H9 (cell line): Measurements from ENCODE around the gene RNASE7. TPM values are rescaled to one million over a fixed set of nuclear protein-coding genes. Genes with fewer than 3 reads are reported as not detected.

Experiments
- DNase-seq: peaks from one replicate; pipeline ENCODE4 v3.0.0-alpha.2; 2017
- H2AFZ ChIP-seq: one replicate; pipeline ENCODE4 v1.6.1; 2013; ENCODE audit warnings: mild to moderate bottlenecking, low read length, control low read depth, moderate library complexity
- H2AK5ac ChIP-seq: 2 replicates; pipeline ENCODE4 v1.6.1; 2013; ENCODE audit warnings: low read length, control low read depth, mixed read lengths; ENCODE audit not compliant: insufficient read length
- H2BK120ac ChIP-seq: one replicate; pipeline ENCODE4 v1.6.1; 2013; ENCODE audit warnings: low read depth, mild to moderate bottlenecking, low read length, control low read depth, inconsistent platforms; ENCODE audit not compliant: poor library complexity, severe bottlenecking
- H2BK12ac ChIP-seq: 2 replicates; pipeline ENCODE4 v1.6.1; 2013; ENCODE audit warnings: low read length, control low read depth, mixed read lengths, low read depth; ENCODE audit not compliant: insufficient read length
- H2BK15ac ChIP-seq: 2 replicates; pipeline ENCODE4 v1.6.1; 2013; ENCODE audit warnings: low read depth, low read length, control low read depth
- H2BK20ac ChIP-seq: one replicate; pipeline ENCODE4 v1.6.1; 2013; ENCODE audit warnings: low read depth, mild to moderate bottlenecking, low read length, control low read depth, inconsistent platforms; ENCODE audit not compliant: poor library complexity, severe bottlenecking
- H2BK5ac ChIP-seq: 2 replicates; pipeline ENCODE4 v1.6.1; 2013; ENCODE audit warnings: low read length, control low read depth, mixed read lengths; ENCODE audit not compliant: insufficient read length
- H3K14ac ChIP-seq: 2 replicates; pipeline ENCODE4 v1.6.1; 2013; ENCODE audit warnings: low read length, control low read depth; ENCODE audit not compliant: insufficient read depth
- H3K18ac ChIP-seq: 2 replicates; pipeline ENCODE4 v1.6.1; 2013; ENCODE audit warnings: low read depth, mild to moderate bottlenecking, mixed read lengths, low read length, control low read depth; ENCODE audit not compliant: insufficient read length
- H3K23ac ChIP-seq: 2 replicates; pipeline ENCODE4 v1.6.1; 2013; ENCODE audit warnings: low read length, control low read depth, mixed read lengths, low read depth; ENCODE audit not compliant: insufficient read length
- H3K23me2 ChIP-seq: 2 replicates; pipeline ENCODE4 v1.6.1; 2013; ENCODE audit warnings: low read depth, mild to moderate bottlenecking, mixed read lengths, low read length, control low read depth; ENCODE audit not compliant: insufficient read length, poor library complexity, severe bottlenecking
- H3K27ac ChIP-seq: 2 replicates; pipeline ENCODE4 v1.5.1; 2013; ENCODE audit warnings: low read length, control low read depth, mixed read lengths, low read depth; ENCODE audit not compliant: insufficient read length
- H3K27me3 ChIP-seq: 2 replicates; pipeline ENCODE4 v1.6.1; 2013; ENCODE audit warnings: low read length, control low read depth, inconsistent platforms; ENCODE audit not compliant: insufficient read depth
- H3K4ac ChIP-seq: 2 replicates; pipeline ENCODE4 v1.6.1; 2013; ENCODE audit warnings: low read depth, mild to moderate bottlenecking, control low read depth, inconsistent platforms, low read length, moderate library complexity
- H3K4me1 ChIP-seq: 2 replicates; pipeline ENCODE4 v1.6.1; 2013; ENCODE audit warnings: low read length, control low read depth, inconsistent platforms; ENCODE audit not compliant: insufficient read depth
- H3K4me2 ChIP-seq: 2 replicates; pipeline ENCODE4 v1.6.1; 2013; ENCODE audit warnings: low read length, control low read depth, mixed read lengths; ENCODE audit not compliant: insufficient read length, insufficient read depth
- H3K56ac ChIP-seq: 2 replicates; pipeline ENCODE4 v1.6.1; 2013; ENCODE audit warnings: low read depth, mild to moderate bottlenecking, mixed read lengths, low read length, control low read depth; ENCODE audit not compliant: insufficient read length
- H3K79me1 ChIP-seq: 2 replicates; pipeline ENCODE4 v1.6.1; 2013; ENCODE audit warnings: low read depth, mild to moderate bottlenecking, moderate library complexity, low read length, control low read depth, inconsistent platforms; ENCODE audit not compliant: insufficient read depth, poor library complexity, severe bottlenecking
- H3K79me2 ChIP-seq: 2 replicates; pipeline ENCODE4 v1.6.1; 2013; ENCODE audit warnings: low read length, control low read depth, inconsistent platforms; ENCODE audit not compliant: insufficient read depth
- H3K9ac ChIP-seq: 2 replicates; pipeline ENCODE4 v1.6.1; 2013; ENCODE audit warnings: low read length, control low read depth, mixed read lengths; ENCODE audit not compliant: insufficient read length; ENCODE audit errors: extremely low read depth
- H3K9me3 ChIP-seq: one replicate; pipeline ENCODE4 v1.6.1; 2013; ENCODE audit warnings: low read depth, low read length, inconsistent platforms; ENCODE audit not compliant: control insufficient read depth
- H3T11ph ChIP-seq: one replicate; pipeline ENCODE4 v1.6.1; 2013; ENCODE audit warnings: mild to moderate bottlenecking, low read length, control low read depth, inconsistent platforms
- H4K20me1 ChIP-seq: one replicate; pipeline ENCODE4 v1.6.1; 2013; ENCODE audit not compliant: control insufficient read depth, insufficient read length, insufficient read depth
- H4K5ac ChIP-seq: 2 replicates; pipeline ENCODE4 v1.6.1; 2013; ENCODE audit warnings: low read depth, mild to moderate bottlenecking, mixed read lengths, low read length, control low read depth; ENCODE audit not compliant: insufficient read length
- H4K8ac ChIP-seq: replicated peaks from 2 replicates; pipeline ENCODE4 v1.6.1; 2013; ENCODE audit warnings: low read length, control low read depth, mixed read lengths, low read depth; ENCODE audit not compliant: insufficient read length
- H4K91ac ChIP-seq: 2 replicates; pipeline ENCODE4 v1.6.1; 2013; ENCODE audit warnings: low read depth, mild to moderate bottlenecking, moderate library complexity, mixed read lengths, low read length, control low read depth; ENCODE audit not compliant: insufficient read length
- H3K27ac Mint-ChIP-seq, 3 experiments: 2 replicates in 2 of 3; 3 replicates in 1 of 3; pipeline ENCODE4 v1.8.0; 2020 to 2021; ENCODE audit warnings: mixed read lengths in 3 of 3, mild to moderate bottlenecking in 1 of 3, moderate library complexity in 1 of 3
- H3K27me3 Mint-ChIP-seq: 2 replicates; pipeline ENCODE4 v1.8.0; 2021; ENCODE audit warnings: low read depth, mild to moderate bottlenecking, moderate library complexity, mixed read lengths
- H3K36me3 Mint-ChIP-seq, 3 experiments: 2 replicates in 2 of 3; 3 replicates in 1 of 3; pipeline ENCODE4 v1.8.0; 2020 to 2021; ENCODE audit warnings: low read depth in 3 of 3, mixed read lengths in 3 of 3; ENCODE audit not compliant: insufficient read depth in 1 of 3
- H3K4me1 Mint-ChIP-seq, 2 experiments: 2 replicates each; pipeline ENCODE4 v1.8.0; 2020; ENCODE audit warnings: mixed read lengths in 2 of 2
- H3K4me3 Mint-ChIP-seq, 2 experiments: 2 replicates in 1 of 2; 3 replicates in 1 of 2; pipeline ENCODE4 v1.8.0; 2020 to 2021; ENCODE audit warnings: mild to moderate bottlenecking in 2 of 2, mixed read lengths in 2 of 2, moderate library complexity in 1 of 2
- H3K9me3 Mint-ChIP-seq, 2 experiments: 2 replicates in 1 of 2; 3 replicates in 1 of 2; pipeline ENCODE4 v1.8.0; 2020; ENCODE audit warnings: mild to moderate bottlenecking in 2 of 2, mixed read lengths in 2 of 2, moderate library complexity in 1 of 2
- WGBS: extraction: QIAGEN DNeasy Blood & Tissue Kit; methylation state at CpG from one replicate; pipeline ENCODE4 v1.1.7; 2013; ENCODE audit warnings: missing lambda C conversion rate, low lambda C conversion rate, mixed read lengths; ENCODE audit not compliant: insufficient read length; ENCODE audit errors: extremely low coverage; 5-methylcytosine and 5-hydroxymethylcytosine counted together
- total RNA-seq: library from RNA; stranded (reverse); gene quantifications from 2 replicates; pipeline ENCODE4 v1.2.1, GENCODE V29; 2021
- TF ChIP-seq, protein P1 (sequence below): fragments of 200-600 bp; sonication (generic); conservative IDR thresholded peaks from 3 replicates; pipeline ENCODE4 v1.8.0; 2021; ENCODE audit warnings: antibody characterized with exemption, mild to moderate bottlenecking

RNASE7 gene
- total RNA-seq, 1 experiment from 2014 or later = not detected

DNA sequence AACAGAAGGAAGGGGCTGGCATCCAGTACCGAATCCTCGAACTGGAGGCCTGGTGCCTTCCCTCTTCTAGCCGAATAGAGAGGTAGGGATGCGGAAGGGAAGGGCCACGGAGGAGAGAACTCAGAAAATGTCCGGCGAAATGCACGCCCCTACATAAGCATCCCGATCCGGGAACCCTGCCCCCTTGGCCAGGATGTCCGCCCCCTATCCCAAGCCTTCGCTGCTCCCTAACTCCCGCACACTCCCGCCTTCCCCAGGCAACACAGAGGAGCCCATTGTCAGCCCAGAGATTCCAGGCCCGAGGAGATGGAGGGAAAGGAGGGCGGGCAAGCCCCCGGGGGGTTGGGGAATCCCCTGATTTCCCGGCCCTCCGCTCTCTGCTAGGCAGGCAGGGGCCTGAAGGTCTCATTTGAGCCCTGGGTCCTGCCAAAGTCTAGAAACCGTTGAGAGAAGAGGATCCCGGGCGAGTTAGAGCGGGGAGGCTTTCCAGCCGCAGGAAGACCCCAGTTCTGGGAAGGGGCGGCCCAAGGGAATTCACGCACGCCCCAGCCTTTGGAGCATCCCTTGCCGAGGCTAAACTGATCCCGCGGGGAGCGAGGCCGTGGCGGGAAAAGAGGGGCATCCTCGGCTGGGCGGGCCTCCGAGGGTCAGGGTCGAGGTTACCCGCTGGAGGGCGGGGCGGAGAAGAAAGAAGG lies 27.4 kb downstream of the RNASE7 start:
- WGBS = no CpG with 5 or more reads among the region's 40 CpGs
- no peak overlapping the region for H4K5ac ChIP-seq
- no peaks in the 10 kb centered on the region for H3K9me3 ChIP-seq
- H2BK15ac ChIP-seq = no peak overlapping the region
- TF ChIP-seq, protein P1, sequence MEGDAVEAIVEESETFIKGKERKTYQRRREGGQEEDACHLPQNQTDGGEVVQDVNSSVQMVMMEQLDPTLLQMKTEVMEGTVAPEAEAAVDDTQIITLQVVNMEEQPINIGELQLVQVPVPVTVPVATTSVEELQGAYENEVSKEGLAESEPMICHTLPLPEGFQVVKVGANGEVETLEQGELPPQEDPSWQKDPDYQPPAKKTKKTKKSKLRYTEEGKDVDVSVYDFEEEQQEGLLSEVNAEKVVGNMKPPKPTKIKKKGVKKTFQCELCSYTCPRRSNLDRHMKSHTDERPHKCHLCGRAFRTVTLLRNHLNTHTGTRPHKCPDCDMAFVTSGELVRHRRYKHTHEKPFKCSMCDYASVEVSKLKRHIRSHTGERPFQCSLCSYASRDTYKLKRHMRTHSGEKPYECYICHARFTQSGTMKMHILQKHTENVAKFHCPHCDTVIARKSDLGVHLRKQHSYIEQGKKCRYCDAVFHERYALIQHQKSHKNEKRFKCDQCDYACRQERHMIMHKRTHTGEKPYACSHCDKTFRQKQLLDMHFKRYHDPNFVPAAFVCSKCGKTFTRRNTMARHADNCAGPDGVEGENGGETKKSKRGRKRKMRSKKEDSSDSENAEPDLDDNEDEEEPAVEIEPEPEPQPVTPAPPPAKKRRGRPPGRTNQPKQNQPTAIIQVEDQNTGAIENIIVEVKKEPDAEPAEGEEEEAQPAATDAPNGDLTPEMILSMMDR = no peak
- H2AK5ac ChIP-seq = no peak overlapping the region
- H3K4me2 ChIP-seq = peak overlapping the region; percentile 85
- peak; percentile 79 for DNase-seq
- no peak overlapping the region for H4K8ac ChIP-seq
- peaks cover 15 to 24% (median 19%) of the 10 kb centered on the region in 3 experiments for H3K36me3 Mint-ChIP-seq
- H2BK120ac ChIP-seq = no peak overlapping the region
- H3K27ac ChIP-seq = no peak overlapping the region
- no peak overlapping the region for H2AFZ ChIP-seq
- H3K4me1 ChIP-seq = peaks cover 4% of the 10 kb centered on the region; the same call in 1 of the 2 replicates
- peak overlapping the region; percentile 69 for H3K18ac ChIP-seq
- no peak overlapping the region for H3K23ac ChIP-seq
- no peak overlapping the region for H3K4ac ChIP-seq
- H3K79me2 ChIP-seq = no peaks in the 10 kb centered on the region
- peak overlapping the region; percentile 74; the same call in 1 of the 2 replicates for H3K14ac ChIP-seq
- H4K91ac ChIP-seq = no peak overlapping the region
- H3K79me1 ChIP-seq = no peaks in the 10 kb centered on the region
- H3T11ph ChIP-seq = no peak overlapping the region
- H3K4me3 Mint-ChIP-seq = peak overlapping the region; percentile 88 to 92
- no peaks in the 10 kb centered on the region for H3K27me3 ChIP-seq
- H3K9ac ChIP-seq = peak overlapping the region; percentile 26
- no peaks in the 10 kb centered on the region for H3K9me3 Mint-ChIP-seq
- peaks cover 20% of the 10 kb centered on the region for H3K27me3 Mint-ChIP-seq
- H4K20me1 ChIP-seq = no peaks in the 10 kb centered on the region
- no peak overlapping the region for H2BK5ac ChIP-seq
- no peak overlapping the region for H2BK12ac ChIP-seq
- no peak overlapping the region for H3K56ac ChIP-seq
- H2BK20ac ChIP-seq = no peak overlapping the region
- peaks cover 26 to 30% of the 10 kb centered on the region in 2 experiments for H3K4me1 Mint-ChIP-seq
- peak overlapping the region; percentile 88 to 96 (median 89); a peak in 6 of 7 replicates for H3K27ac Mint-ChIP-seq
- H3K23me2 ChIP-seq = peaks cover 31% of the 10 kb centered on the region
